ENCODE measurements around the gene CDC26.
"Not testable (repeated sequence)": the region's sequence is repeated elsewhere in the genome, so short reads cannot be mapped to it uniquely, and the experiment has no call there.

The CDC26 gene

DNA sequence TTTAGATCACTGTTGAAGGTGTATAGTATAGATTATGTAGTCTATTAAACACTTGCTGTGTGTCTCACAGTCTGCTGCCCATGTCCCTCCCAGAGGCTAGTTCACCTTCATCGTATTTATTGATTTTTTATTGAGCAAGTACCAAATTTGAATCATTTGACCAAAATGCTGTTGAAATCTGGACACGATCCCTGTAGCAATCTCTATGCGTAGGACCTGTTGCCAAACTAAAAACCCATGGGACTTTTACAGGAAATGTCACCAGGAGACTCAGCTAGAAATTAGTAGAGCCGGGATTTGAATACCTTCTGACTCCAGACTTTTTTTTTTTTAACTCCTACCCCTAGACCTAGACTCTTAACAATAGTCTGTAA, 36.5 kb downstream of the CDC26 start:
- DNase-seq (ENCODE audit: low read depth in 2 of 3, low spot score in 1 of 3) = no peak

DNA sequence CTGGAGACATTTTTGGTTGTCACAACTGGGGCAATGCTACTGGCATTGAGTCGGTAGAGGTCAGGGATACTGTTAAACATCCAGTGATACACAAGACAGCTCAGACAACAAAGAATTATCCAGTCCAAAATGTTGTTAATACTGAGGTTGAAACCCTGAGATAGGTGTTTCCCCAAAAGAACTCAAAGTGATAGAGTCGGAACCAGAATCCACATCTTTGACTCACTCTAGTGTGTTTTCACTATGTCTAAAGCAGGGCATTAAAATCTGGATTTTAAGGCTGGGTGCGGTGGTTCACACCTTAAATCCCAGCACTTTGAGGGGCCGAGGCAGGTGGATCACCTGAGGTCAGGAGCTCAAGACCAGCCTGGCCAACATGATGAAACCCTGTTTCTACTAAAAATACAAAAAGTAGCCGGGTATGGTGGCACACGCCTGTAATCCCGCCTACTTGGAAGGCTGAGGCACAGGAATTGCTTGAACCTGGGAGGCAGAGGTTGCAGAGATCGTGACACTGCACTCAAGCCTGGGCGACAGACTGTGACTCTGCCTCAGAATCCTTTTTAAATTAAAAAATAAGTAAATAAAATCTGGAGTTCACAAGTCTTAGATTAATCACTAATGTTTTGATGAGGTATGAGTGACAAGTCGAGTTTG, 37.0 kb downstream of the CDC26 start:
- no peak for DNase-seq (ENCODE audit: low read depth in 2 of 3, low spot score in 1 of 3)

DNA sequence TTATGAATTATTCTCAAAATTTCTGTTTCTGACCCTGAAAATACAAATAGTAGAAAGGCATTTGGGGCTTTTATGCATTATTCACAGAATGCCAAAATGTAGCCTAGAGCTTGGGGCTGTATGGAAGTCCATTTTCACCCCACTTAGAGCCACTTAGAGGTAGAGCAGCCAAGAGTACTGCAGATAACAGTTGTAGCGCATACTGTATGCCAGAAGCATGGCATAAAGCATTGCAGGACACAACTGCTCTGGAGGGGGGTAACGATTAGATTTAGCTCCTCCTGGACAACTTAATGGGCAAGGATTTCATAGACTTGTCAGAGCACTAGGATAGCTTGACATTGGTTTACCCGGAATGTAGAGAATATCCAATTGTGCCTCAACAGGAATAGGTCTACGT, 38.3 kb downstream of the CDC26 start:
- DNase-seq (ENCODE audit: low read depth in 2 of 3, low spot score in 1 of 3) = no peak

DNA sequence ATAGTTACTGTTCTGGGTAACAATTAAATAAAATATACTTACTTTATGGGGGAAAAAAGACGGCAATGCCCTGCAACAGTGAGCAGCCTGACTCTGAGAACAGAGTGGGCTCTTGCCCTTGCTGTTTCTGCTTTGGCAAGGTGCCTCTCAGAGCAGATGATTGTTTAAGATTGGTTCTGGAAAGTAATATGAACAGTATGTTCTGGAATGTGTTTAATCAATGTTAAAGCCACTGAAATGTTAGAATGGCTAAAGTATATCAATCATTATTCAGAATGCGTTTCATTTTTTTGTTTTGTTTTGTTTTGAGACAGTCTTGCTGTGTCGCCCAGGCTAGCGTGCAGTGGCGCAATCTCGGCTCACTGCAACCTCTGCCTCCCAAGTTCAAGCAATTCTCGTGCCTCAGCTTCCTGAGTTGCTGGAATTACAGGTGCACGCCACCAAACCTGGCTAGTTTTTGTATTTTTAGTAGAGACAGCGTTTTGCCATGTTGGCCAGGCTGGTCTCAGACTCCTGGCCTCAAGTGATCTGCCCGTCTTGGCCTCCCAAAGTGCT, 39.6 kb downstream of the CDC26 start:
- not testable (repeated sequence) for DNase-seq (ENCODE audit: low read depth in 2 of 3, low spot score in 1 of 3)

DNA sequence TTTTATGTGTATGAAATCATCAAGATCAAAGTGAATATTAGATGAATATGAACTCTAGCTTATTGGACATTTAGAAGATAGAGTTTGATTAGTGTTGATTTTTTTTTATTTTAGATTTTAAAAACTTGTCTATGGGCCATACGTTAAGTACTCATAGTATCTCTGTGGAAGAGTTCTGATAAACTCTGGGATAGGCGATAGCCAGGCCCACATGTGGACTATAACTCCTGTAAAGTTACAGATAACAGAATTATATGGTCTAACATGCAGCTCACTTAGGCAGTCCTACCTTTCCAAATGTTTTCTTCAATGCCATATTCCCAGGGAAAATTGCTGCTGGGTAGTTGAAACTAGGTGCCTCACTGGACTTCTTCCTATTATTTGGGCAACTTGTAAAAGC, 43.7 kb downstream of the CDC26 start:
- DNase-seq (ENCODE audit: low read depth in 2 of 3, low spot score in 1 of 3) = no peak

DNA sequence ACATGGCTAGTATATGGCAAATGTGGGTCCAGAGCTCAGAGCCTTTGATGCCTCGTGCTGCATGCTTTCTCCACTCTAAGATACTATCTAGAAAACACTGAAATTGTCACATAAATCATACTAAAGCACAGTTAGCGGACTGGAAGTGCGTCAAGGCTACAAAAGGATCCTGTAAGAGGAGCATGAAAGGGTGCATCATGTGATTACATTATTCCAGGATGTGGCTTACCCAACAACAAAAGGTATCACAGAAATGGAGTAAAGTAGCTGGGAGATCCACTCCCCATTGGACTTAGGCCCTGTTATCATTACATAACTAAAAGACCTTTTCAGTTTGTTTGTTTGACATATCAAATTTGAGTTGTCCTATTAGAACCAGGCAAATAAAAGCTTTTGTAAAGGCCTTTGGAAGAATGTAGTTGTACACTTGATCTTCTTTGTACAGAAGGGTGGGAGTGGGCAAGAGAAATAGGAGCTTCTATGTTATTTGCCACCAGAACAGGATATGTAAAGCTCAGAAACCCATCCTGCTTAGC, 47.2 kb downstream of the CDC26 start:
- DNase-seq (ENCODE audit: low read depth in 2 of 3, low spot score in 1 of 3) = no peak

DNA sequence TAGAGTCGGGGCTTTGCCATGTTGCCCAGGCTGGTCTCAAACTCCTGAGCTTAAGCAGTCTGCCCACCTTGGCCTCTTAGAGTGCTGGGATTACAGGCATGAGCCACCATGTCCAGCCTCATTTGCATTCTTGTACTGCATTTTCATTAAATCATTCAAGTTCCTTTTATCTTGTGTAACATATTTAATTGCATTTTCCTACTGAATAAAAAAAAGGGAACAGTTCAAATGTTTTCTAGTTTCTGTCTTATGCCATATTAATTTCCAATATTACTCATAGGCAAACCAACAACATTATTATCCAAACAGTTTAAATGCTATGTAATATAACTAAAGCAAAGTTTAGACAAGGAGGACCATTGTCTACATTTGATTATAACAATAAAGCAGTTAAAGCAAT, 47.9 kb downstream of the CDC26 start:
- DNase-seq (ENCODE audit: low read depth in 2 of 3, low spot score in 1 of 3) = no peak

DNA sequence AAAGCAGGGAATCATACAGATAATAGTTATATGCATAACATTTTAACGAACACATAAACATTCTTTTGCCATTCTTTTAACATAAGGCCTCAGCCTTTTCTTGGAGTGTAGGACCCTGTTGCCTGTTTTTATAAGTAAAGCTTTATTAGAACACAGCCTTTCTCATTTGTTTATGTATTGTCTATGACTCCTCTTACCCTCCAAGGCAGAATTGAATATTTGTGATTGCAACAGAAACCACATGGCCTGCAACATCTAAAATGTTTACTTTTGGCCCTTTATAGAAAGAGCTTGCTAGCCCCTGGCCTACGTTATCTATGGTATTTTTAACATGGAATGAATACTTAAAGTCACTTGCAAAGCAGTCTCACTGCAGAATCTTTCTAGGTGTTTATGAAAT, 51.4 kb downstream of the CDC26 start:
- no peak for DNase-seq (ENCODE audit: low read depth in 2 of 3, low spot score in 1 of 3)

DNA sequence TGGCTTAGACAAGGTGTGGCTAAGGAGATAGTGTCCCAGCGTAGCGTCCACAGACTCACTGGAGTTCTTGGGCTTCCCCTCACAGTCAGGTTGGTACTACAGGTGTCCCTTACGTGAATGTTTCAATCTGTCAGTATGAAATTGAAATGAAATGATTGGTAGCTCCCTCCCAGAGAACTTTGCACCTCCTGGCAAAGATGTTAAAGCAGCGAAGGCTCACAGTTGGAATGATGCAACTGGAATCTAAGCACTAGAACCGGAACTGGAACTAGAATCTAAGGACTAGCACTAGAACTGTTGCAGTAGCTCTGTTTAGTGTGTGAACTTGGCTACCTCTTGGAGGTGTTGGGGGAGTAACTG, 52.9 kb downstream of the CDC26 start:
- DNase-seq (ENCODE audit: low read depth in 2 of 3, low spot score in 1 of 3) = no peak

DNA sequence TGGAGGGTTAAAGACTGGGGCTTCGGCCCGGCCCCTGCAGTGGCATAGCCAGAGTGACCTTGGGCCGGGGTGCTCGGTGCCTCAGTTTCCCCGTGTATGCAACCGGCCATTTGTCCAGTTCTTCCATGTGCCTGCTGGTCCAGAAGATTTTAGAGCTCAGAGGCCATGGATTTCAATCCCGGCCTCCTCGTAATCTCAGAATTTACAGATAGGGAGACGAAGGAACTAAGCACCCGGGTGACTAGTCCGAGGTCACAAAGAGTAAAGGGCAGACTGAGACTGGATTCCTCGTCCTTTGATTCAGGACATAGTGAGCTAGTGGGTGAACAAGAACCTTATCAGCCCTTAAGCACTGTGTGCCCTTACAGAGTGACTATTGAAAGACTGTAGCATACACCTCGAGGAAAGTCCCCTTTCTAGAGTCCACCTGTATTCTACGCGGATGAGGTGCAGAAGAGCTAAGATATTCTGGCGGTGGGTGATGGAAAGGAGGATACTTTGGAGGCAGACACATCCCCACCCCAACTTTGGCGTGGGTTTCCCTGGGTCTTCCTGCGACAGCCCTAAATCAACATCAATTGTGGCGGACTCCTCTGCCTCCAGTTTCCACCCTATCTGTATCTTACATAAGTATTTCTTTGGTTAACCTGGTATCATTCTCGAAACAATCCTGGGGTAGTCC, 53.4 kb downstream of the CDC26 start:
- no peak for DNase-seq (ENCODE audit: low read depth in 2 of 3, low spot score in 1 of 3)

DNA sequence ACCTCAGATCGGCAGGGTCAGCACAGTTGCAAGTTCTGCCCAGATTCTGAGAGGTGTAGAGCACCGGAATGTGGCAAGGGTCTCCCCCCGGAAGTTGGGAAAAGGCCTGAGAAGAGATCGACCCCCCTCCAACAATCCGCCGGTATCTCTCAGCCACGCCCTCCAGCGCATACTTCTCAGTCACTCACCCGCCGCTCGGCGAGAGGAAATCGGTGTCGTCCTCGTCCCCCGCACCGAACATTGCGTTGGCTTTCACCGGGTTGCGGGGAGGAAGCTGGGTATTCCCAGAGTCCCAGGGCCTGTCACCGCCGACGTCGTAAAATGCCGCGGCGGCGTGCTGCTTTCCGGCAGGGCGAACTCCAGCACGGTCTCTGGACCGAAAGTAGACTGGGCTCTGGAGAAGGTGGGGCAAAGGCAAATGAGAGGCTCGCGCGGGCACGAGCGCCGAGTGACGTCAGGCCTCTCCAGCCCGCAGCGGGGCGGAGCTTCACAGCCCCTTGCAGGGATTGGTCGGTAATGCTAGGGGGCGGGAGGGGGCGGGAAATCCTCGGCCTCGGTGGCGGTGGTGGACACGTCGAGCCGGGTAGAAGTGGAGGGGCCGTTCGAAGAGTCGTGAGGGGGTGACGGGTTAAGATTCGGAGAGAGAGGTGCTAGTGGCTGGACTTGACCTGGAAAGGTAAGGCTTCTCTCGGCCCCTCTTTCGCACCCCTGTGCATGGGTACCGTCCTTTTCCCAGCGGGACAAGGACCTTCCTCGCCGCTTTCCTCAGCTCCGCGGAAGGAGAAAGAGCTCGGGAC, 54.2 kb downstream of the CDC26 start, which contains the start of the genes FKBP15 and SLC31A1:
Gene FKBP15, minus strand, starts transcription at position 275 of the 797 bp plus-strand sequence. Its CDS starts 34 bp downstream, at position 241.
Gene SLC31A1, plus strand, starts transcription at position 542 of the 797 bp plus-strand sequence. CDS start 34,605 bp downstream, outside the sequence.
- peak; percentile 93 to 96 (median 95) for DNase-seq (ENCODE audit: low read depth in 2 of 3, low spot score in 1 of 3)

DNA sequence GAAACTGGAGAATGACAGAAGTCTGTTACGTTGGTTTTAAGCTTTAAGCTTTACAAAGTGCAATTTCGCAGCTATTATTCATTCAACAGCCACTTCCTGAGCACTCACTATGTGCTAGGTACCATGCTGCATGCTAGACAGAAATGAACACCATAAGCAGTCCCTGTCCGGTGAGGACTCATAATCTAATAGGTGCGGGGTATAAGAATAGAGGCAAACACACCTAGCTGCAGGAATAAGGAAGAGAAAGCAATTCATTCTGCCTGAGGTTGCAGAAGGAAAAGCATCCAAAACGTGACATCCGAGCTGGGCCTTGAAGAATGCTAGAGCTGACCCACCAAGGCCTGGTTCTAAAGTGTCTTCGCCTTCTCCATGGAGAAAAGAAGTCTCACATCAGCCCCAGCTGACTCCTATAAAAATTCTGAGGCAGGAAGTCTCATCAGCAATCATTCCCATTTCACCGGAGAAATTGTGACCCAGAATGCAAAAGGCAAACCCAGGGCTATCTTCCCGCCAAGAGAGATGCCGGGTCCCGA, 54.8 kb downstream of the CDC26 start:
- DNase-seq (ENCODE audit: low read depth in 2 of 3, low spot score in 1 of 3) = peak in 1 of 3 donors; percentile 9

DNA sequence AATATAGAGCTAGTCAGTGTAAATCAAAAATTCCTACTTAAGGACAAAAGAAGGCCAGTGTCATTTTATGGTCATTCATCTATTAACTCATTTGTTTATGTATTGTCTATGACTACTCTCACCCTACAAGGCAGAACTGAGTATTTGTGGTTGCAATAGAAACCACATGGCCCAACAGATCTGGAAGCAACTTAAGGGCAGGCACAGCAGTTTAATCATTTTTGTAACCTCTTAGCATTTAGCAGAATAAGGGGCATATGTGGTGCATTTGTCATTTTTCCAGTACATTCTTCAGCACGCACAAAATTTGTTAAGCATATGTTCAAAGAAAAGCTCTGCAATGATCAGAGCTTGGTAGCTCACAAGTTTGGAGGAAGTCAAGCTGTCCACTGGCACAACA, 55.4 kb downstream of the CDC26 start:
- DNase-seq (ENCODE audit: low read depth in 2 of 3, low spot score in 1 of 3) = peak in 1 of 3 donors; percentile 15

DNA sequence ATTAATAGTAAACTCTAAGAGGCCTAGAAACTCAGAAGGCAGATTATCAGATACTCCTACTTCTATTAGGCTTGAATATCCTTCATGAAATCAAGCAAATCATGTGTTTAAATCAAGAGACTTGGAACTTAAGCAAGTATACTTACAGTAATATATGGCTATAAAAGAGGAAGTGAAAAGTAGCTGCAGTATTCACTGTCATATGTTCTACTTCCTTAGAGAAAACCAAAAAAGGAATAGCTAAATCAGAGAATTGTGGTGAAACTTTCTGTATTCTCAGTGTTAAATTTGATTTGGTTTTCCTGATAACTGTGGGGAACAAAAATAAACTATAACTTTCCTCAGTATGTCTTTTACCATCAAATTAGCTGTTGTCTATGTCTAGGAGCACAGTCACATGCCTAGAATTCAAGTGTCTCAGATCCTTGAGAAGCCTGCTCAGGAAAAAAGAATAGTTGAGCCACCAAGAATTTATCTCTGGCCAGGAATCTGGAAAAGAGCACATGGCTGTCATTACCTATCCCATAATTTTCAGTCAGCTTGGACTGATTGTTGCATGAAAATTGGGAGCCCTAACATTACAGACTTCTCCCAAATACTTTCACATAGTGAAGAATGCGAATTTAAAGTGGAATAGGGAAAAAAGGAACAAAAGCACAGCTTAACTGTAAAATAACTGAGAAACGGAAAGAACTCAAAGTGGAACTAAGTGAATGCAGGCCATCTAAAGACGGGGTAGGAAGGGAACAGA, 56.0 kb downstream of the CDC26 start:
- no peak for DNase-seq (ENCODE audit: low read depth in 2 of 3, low spot score in 1 of 3)
